ENCODE measurements around the gene GTPBP1. TPM values are rescaled to one million over a fixed set of nuclear protein-coding genes. Genes with fewer than 3 reads are reported as not detected.

The GTPBP1 gene
- polyA plus RNA-seq, 1 experiment = 29.3 TPM

DNA sequence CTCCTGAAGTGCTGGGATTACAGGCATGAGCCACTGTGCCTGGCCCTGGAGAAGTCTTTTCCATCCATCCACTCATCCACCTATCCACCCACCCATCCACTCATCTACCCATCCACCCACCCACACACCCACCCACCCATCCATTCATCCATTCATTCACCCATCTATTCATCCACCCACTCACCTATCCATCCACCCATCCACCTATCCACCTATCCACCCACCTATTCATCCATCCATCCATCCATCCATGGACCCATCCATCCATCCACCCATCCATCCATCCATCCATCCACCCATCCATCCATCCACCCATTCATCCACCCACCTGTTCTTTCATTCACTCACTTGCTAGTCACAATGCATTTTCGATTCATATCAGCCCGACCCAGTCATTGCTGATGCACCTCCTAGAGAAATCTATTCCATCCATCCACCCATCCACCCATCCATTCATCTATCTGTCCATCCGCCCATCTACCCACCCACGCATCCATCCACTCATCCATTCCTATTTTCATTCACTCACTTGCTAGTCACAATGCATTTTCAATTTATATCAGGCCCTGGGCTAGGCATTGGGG is 67.7 kb downstream of the GTPBP1 start:
- no peak for DNase-seq (ENCODE audit: low read depth, low spot score)

GRCh38 chr22:38774496-38775166 is 68.9 kb downstream of the GTPBP1 start:
- ChIA-PET POLR2A (no interaction called here), CTCF (no interaction called here)
- TF ChIP-seq, protein P1, sequence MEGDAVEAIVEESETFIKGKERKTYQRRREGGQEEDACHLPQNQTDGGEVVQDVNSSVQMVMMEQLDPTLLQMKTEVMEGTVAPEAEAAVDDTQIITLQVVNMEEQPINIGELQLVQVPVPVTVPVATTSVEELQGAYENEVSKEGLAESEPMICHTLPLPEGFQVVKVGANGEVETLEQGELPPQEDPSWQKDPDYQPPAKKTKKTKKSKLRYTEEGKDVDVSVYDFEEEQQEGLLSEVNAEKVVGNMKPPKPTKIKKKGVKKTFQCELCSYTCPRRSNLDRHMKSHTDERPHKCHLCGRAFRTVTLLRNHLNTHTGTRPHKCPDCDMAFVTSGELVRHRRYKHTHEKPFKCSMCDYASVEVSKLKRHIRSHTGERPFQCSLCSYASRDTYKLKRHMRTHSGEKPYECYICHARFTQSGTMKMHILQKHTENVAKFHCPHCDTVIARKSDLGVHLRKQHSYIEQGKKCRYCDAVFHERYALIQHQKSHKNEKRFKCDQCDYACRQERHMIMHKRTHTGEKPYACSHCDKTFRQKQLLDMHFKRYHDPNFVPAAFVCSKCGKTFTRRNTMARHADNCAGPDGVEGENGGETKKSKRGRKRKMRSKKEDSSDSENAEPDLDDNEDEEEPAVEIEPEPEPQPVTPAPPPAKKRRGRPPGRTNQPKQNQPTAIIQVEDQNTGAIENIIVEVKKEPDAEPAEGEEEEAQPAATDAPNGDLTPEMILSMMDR (IDR thresholded peaks at IDR 0.05; ENCODE audit: low read depth, low read length) = no peak

More for the DNA sequence above, 67.7 kb downstream of the GTPBP1 start:
- H3K4me3 ChIP-seq (ENCODE audit: low read depth, low read length) = no peak overlapping the region
- TF ChIP-seq, protein P1 (IDR thresholded peaks at IDR 0.05; ENCODE audit: low read depth, low read length) = no peak
- ChIA-PET CTCF (no interaction called here), POLR2A (no interaction called here)
- no peaks in the 10 kb centered on the region for H3K9me3 ChIP-seq (ENCODE audit: control insufficient read depth, insufficient read depth, low read length)
- no peaks in the 10 kb centered on the region for H3K27me3 ChIP-seq (ENCODE audit: control insufficient read depth, insufficient read depth, low read length)
- H3K27ac ChIP-seq (ENCODE audit: low read depth, low read length) = no peak overlapping the region

DNA sequence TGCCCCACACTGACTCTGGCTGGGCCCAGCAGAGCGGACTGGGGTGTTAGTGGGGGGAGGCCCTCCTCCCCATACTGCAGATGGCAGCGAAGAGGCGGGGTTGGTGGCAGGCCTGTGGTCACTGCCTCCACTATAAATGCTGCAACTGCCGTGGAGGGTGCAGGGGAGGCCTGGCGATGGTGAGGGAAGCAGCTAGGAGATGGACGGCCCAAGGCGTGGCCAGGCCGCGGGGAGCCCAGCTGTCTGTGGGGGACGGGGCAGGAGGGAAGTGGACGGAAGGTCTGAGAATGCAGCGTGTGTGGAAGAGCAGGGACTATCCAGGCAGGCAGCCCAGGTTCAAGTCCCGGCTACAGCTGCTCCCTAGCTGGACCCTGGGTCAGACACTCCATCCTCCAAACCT is 69.9 kb downstream of the GTPBP1 start:
- DNase-seq (ENCODE audit: low read depth, low spot score) = no peak
- H3K9me3 ChIP-seq (ENCODE audit: control insufficient read depth, insufficient read depth, low read length) = no peaks in the 10 kb centered on the region
- no peaks in the 10 kb centered on the region for H3K27me3 ChIP-seq (ENCODE audit: control insufficient read depth, insufficient read depth, low read length)
- TF ChIP-seq, protein P1 (IDR thresholded peaks at IDR 0.05; ENCODE audit: low read depth, low read length) = no peak
- no peak overlapping the region for H3K4me3 ChIP-seq (ENCODE audit: low read depth, low read length)
- ChIA-PET CTCF (no interaction called here), POLR2A (no interaction called here)
- H3K27ac ChIP-seq (ENCODE audit: low read depth, low read length) = no peak overlapping the region

More at GRCh38 chr22:38774496-38775166, 68.9 kb downstream of the GTPBP1 start:
- Histone ChIP-seq H3K9me3 (ENCODE audit: control insufficient read depth, insufficient read depth, low read length) (no peaks in the 10 kb centered on the region), H3K27me3 (ENCODE audit: control insufficient read depth, insufficient read depth, low read length) (no peaks in the 10 kb centered on the region), H3K27ac (ENCODE audit: low read depth, low read length) (no peak overlapping the region), H3K4me3 (ENCODE audit: low read depth, low read length) (no peak overlapping the region)
- DNase-seq (ENCODE audit: low read depth, low spot score) = no peak

DNA sequence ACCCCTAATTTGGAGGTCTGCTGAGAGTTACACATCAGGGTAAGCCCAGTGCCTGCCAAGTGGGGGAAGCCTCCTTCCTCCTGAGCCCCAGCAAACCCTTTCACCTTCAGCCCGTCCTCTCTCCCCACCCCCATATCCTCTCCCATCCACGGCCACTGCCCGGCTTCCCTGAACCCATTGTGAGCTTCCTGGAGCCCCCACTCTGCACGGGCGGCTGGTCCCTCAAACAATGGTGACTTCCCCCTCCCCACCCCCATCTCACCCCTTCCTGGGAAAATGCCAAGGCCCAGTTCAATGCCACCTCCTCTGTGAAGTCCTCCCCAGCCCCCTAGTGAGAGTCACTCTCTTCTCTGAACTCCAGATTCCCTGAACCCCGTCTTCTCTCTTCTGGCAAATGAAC is 70.3 kb downstream of the GTPBP1 start:
- H3K27me3 ChIP-seq (ENCODE audit: control insufficient read depth, insufficient read depth, low read length) = no peaks in the 10 kb centered on the region
- CTCF ChIA-PET = no interaction called here
- no peak for DNase-seq (ENCODE audit: low read depth, low spot score)

More for the DNA sequence above, 70.3 kb downstream of the GTPBP1 start:
- H3K4me3 ChIP-seq (ENCODE audit: low read depth, low read length) = no peak overlapping the region
- H3K9me3 ChIP-seq (ENCODE audit: control insufficient read depth, insufficient read depth, low read length) = no peaks in the 10 kb centered on the region
- POLR2A ChIA-PET = no interaction called here
- H3K27ac ChIP-seq (ENCODE audit: low read depth, low read length) = no peak overlapping the region
- TF ChIP-seq, protein P1 (IDR thresholded peaks at IDR 0.05; ENCODE audit: low read depth, low read length) = no peak

Measured in AG04450 (cell line).